A204.1 (cell line): ENCODE data around the gene LIFR.
"Not testable (repeated sequence)": the region's sequence is repeated elsewhere in the genome, so short reads cannot be mapped to it uniquely, and the experiment has no call there.

ENCODE experiments used
- FAIRE-seq: peaks from 2 replicates; lab custom pipeline; 2012; peaks lifted over from hg19 to GRCh38; lab: Jason Lieb, UNC

LIFR gene

DNA sequence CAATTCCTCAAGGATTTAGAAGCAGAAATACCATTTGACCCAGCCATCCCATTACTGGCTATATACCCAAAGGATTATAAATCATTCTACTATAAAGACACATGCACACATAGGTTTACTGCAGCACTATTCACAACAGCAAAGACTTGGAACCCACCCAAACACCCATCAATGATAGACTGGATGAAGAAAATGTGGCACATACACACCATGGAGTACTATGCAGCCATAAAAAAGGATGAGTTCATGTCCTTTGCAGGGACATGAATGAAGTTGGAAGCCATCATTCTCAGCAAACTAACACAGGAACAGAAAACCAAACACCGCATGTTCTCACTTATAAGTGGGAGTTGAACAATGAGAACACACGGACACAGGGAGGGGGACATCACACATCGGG is 39.8 kb downstream of the LIFR start:
- FAIRE-seq = not testable (repeated sequence)

- FAIRE-seq = no peak
These were observed 40.8 kb downstream of the LIFR start for GRCh38 chr5:38515646-38516045.

DNA sequence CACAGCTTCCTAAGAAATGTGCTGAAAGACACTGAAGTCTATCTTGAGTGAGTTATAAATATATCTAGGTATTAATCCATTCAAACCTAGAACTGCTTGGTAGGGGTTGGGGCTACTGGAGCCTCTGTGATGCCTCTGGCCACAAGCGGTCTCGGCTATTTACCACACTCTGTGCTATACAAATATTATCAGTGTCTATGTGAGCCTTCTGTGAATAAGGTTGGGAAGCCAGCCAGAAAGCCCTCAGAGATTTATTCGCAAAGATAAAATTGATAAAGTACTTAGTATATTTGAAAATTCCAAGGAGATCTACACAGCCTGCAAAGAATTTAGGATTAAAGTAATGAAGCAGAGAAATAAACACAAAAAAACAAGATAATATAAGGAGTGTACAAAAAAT is 41.4 kb downstream of the LIFR start:
- no peak for FAIRE-seq

- FAIRE-seq = no peak
These were observed 47.3 kb downstream of the LIFR start for GRCh38 chr5:38509185-38509584.

GRCh38 chr5:38506302-38506701 is 50.1 kb downstream of the LIFR start:
- no peak for FAIRE-seq

DNA sequence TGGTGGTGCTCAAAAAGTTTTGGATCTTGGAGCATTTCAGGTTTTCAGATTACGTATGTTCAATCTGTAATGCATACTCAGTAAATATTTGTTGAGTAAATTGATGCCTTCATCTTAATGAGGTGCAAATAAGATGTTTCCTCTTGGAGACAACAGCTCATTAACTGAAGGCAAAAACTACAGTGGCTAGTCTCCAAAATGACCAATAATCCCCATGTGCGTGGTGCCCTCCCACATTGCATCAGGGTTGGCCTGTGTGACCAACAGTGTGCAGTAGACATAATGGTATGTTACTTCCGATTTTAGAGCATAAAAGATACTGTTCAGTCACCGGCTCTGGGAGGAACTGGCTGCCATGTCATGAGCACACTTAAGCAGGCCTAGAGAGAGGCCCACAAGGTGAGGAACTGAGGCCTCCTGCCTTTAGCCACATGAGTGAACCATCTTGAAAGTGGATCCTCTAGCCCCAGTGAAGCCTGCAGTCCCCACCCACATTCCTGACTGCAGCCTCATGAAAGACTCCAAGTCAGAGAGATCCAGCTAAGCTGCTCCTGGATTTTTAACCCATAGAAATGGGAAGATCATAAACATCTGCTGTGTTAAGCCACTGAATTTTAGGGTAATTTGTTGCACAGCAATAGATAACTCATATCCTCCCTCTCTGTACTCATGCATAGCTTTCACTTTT is 55.7 kb downstream of the LIFR start:
- no peak for FAIRE-seq

DNA sequence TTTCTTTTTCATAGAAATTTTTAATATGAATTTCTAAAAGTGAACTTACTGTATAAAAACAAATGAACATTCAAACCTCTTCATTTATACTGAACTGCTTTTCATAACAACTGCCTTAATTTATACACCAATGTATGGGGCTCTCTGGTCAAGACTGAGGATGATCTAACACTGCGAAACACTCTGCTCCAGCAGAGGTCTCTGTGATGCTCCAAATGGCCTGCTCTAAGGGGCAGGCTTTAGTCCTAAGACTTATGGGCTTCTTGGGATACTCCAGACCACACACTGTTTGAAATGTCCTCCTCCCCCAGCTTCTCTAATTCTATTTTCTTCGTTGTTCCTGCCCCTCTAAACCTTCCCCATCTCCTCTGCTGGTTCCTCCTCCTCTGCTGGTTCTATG is 58.5 kb downstream of the LIFR start:
- no peak for FAIRE-seq

DNA sequence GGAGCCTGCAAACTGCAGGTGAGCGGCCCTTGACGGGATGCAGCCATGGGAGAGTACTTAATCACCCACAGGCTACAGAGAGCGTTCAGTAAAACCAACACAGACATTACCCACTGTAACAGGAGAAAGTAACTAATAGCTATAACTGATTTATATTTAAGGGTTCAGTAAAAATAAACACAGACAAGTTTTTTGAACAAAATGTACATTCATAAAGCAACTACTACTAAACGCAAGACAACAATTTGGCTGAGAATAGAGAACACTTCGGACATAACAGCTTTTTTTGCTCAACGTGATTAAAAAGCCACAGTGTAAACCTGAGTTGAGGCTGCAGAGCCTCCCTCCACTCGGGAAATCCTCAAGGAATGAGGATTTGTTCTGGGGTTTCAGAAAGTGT is 61.7 kb downstream of the LIFR start:
- FAIRE-seq = no peak

DNA sequence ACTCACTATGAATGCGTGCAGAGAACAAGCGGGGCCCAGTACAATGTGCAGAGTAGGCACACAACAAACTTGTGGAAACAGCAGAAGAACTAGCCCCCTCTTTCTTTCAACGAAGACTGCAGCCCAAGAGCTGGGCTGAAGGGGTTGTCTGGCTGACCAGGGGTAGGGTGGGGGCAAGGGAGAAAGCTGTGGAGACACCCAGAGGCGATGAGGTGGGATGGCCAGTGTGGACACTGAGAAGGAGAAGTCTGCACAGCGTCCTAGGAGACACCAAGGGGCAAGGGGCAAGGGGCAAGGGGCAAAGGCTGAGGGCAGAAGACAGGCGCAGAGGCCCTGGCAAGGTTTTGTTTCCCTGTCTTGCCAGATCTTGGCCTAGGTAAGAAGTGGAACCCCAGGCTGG is 62.3 kb downstream of the LIFR start:
- no peak for FAIRE-seq

GRCh38 chr5:38483805-38484398 is 72.5 kb downstream of the LIFR start:
- FAIRE-seq = no peak

GRCh38 chr5:38479315-38479904 is 77.0 kb downstream of the LIFR start:
- no peak for FAIRE-seq

- FAIRE-seq = no peak
These were observed 77.6 kb downstream of the LIFR start for GRCh38 chr5:38478878-38479277.

- FAIRE-seq = no peak
These were observed 78.3 kb downstream of the LIFR start for GRCh38 chr5:38478166-38478565.

- FAIRE-seq = no peak
These were observed 83.4 kb downstream of the LIFR start for GRCh38 chr5:38473008-38473407.

DNA sequence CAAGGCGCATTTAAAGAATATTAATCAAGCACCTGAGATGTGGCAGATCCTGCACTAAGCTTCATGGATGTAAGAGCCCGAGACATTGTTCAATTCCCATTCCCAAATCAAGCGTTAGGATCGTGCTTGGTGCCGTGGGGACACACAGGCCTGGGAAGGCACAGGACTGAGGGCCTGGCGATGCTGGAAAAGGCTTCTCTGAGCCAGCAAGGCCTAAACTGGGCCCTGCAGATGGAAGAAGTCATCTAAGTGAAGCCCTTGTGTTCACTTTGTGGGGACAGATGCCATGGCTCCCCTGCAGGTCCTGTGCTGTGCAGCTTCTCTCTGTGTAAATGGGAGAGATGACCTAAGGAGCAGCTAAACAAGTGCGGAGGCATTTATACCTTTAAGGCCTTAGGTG is 83.9 kb downstream of the LIFR start:
- no peak for FAIRE-seq

GRCh38 chr5:38471709-38472108 is 84.7 kb downstream of the LIFR start:
- FAIRE-seq = no peak

DNA sequence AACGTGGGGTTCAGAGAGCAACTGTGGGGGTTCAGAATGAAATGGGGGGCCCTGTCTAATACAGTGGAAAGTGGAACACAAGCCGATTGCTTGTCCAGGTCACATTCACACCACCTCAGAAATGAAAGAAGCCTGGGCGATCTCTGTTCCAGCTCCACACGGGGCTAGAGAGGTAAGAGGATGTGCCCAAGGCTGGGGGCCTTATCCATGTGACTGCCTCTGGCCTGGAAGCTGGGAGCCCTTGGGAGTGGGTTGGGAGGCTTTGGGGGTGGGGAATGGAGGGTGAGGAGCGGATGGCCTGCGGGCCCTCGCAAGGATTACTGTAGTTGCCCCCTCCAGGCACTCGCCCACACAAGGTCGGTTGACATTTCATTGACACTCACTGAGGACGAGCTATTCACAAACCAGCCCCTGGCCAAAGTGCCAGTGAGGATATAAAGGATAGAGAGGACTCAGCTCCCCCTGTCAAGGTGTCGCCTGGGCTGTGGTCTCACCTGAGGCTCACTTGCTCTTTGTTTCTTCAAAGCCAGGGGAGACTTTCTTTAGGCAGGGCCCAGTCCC is 86.7 kb downstream of the LIFR start:
- FAIRE-seq = no peak

GRCh38 chr5:38468978-38469706 is 87.3 kb downstream of the LIFR start:
- FAIRE-seq = no peak

GRCh38 chr5:38468202-38468673 is 88.2 kb downstream of the LIFR start:
- no peak for FAIRE-seq

- FAIRE-seq = no peak
These were observed 88.9 kb downstream of the LIFR start for GRCh38 chr5:38467353-38468040.

DNA sequence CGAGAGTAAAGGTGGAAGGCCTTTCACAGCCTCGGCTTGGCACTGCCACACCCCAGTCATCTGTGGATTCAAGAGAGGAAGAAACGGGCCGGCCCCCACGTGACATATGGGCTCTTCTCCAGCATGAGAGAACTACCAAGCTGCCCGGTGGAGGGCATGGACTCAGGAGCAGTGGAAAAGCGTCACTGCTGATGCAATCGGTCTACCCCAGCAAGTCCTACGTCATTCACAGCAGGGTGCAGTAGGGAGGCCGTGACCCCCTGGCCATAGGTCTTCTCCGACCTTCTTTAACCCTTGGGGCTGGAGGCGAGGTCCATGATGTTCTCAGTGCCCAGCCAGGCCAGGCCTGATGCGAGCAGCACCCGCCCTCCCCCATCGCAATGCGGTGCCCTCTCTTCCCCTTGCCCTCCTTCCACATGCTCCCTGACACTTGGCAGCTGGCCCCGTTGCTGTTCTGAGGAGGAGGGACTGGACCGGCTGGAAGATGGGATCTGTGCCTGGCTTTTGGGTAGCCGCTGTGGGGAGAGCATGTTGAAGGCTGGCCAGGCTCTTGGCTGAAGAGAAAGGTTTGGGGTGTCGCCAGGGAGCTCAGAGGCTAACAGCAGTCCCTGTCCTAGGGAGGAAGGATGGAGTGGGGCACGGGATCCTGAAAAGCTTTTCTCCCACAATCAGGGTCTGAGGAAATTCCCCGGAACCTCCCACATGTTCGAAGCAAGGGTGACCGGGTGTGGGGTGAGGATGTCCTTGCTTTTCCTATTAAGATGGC is 89.8 kb downstream of the LIFR start:
- no peak for FAIRE-seq
